ENCODE data around the gene GTPBP6. TPM values are rescaled to one million over a fixed set of nuclear protein-coding genes. Genes with fewer than 3 reads are reported as not detected.

The GTPBP6 gene
- total and polyA plus RNA-seq, 2 experiments from 2014 or later, result 41.4 to 66.8 TPM

DNA sequence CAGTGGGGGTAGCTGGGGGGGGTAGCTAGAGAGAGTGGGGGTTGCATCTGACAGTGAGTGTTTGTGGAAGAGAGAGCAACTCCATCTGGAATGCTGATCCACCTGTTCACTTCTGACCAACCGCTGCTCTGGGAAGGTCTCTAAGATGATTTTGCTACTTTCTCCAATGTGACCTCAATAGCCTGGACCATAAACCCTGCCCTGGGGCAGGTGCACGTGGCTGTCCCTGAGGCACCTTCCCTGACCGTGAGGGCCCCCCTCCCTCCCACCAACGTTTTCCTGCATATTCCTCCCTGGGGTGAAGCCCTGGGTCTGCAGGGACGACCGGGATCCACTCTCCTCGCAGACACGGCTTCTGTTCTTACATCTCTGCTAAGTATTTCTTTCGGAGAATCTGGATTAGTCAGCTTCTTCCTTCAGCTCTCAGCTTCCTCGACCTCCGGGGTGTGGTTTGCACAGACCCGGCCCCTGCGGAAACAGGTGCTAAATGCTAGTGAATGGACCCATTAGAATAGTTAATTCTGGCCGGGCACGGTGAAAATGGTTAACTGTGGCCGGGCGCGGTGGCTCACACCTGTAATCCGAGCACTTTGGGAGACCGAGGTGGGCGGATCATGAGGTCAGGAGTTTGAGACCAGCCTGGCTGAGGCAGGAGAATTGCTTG lies 58.8 kb downstream of the GTPBP6 start:
- Histone ChIP-seq H3K27ac (ENCODE audit: low read depth) (peak overlapping the region; percentile 4; the same call in 1 of the 2 replicates), H3F3A (replicated peaks; ENCODE audit: low read depth) (peaks cover 12% of the 10 kb centered on the region; the same call in 1 of the 2 replicates), H2AFZ (no peak overlapping the region), H3K4me3 (no peak overlapping the region), H3K9me2 (ENCODE audit: insufficient read depth) (no peaks in the 10 kb centered on the region), H3K36me3 (ENCODE audit: insufficient read depth) (no peaks in the 10 kb centered on the region), H3K79me2 (replicated peaks; ENCODE audit: insufficient read depth) (no peaks in the 10 kb centered on the region), H4K20me1 (replicated peaks; ENCODE audit: insufficient read depth) (no peaks in the 10 kb centered on the region), H3K27me3 (ENCODE audit: insufficient read depth) (no peaks in the 10 kb centered on the region), H3K4me1 (ENCODE audit: insufficient read depth) (no peaks in the 10 kb centered on the region; the same call in 1 of the 2 replicates), H3K4me2 (peak overlapping the region; percentile 31; the same call in 1 of the 2 replicates)
- no peak; the same call in 2 of the 3 replicates for ATAC-seq
- no peak for TF ChIP-seq ETS1 (IDR thresholded peaks at IDR 0.05)
- no peak for TF ChIP-seq POLR2AphosphoS5 (IDR thresholded peaks at IDR 0.05; ENCODE audit: low read depth)
- no peak for TF ChIP-seq STAT1 (IDR thresholded peaks at IDR 0.05; ENCODE audit: unreplicated experiment)
- no peak for TF ChIP-seq EZH2phosphoT487 (IDR thresholded peaks at IDR 0.05; ENCODE audit: unreplicated experiment)
- no peak for TF ChIP-seq CREB1 (CRISPR knock-in tag; IDR thresholded peaks at IDR 0.05; ENCODE audit: low read depth)
- no peak for TF ChIP-seq JUNB (IDR thresholded peaks at IDR 0.05; ENCODE audit: unreplicated experiment)
- TF ChIP-seq NANOG (IDR thresholded peaks at IDR 0.05; ENCODE audit: borderline replicate concordance), result no peak
- TF ChIP-seq ZNF114 (CRISPR knock-in tag; IDR thresholded peaks at IDR 0.05), result no peak
- TF ChIP-seq, protein P1, sequence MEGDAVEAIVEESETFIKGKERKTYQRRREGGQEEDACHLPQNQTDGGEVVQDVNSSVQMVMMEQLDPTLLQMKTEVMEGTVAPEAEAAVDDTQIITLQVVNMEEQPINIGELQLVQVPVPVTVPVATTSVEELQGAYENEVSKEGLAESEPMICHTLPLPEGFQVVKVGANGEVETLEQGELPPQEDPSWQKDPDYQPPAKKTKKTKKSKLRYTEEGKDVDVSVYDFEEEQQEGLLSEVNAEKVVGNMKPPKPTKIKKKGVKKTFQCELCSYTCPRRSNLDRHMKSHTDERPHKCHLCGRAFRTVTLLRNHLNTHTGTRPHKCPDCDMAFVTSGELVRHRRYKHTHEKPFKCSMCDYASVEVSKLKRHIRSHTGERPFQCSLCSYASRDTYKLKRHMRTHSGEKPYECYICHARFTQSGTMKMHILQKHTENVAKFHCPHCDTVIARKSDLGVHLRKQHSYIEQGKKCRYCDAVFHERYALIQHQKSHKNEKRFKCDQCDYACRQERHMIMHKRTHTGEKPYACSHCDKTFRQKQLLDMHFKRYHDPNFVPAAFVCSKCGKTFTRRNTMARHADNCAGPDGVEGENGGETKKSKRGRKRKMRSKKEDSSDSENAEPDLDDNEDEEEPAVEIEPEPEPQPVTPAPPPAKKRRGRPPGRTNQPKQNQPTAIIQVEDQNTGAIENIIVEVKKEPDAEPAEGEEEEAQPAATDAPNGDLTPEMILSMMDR (conservative IDR thresholded peaks at IDR 0.05; ENCODE audit: low read depth in 2 of 2), result no peak
- TF ChIP-seq ZNF462 (CRISPR knock-in tag; IDR thresholded peaks at IDR 0.05), result no peak
- no peak for TF ChIP-seq ZNF331 (CRISPR knock-in tag; IDR thresholded peaks at IDR 0.05; ENCODE audit: low read depth)
- TF ChIP-seq EZH2 (IDR thresholded peaks at IDR 0.05; ENCODE audit: low read depth, unreplicated experiment), result no peak
- TF ChIP-seq REST (IDR thresholded peaks at IDR 0.05; ENCODE audit: unreplicated experiment), result no peak
- no peaks in the 10 kb centered on the region for H3K4me1 Mint-ChIP-seq
- no peak overlapping the region for H3K4me3 Mint-ChIP-seq
- peaks cover 69% of the 10 kb centered on the region for H3K9me3 Mint-ChIP-seq
- DNase-seq (ENCODE audit: low spot score), result peak; percentile 56
- H3K27me3 Mint-ChIP-seq (ENCODE audit: insufficient read depth, low read depth, poor library complexity), result peaks cover 2% of the 10 kb centered on the region
- H3K27ac Mint-ChIP-seq, result no peak overlapping the region; the same call in 1 of the 2 replicates
- H3K36me3 Mint-ChIP-seq (ENCODE audit: low read depth), result peaks cover 3% of the 10 kb centered on the region; the same call in 2 of the 3 replicates
